DMS53 treated with DMSO at 0.1 percent for 48 hours (cell line): ENCODE data around the gene NSMCE1.

ENCODE experiments used
- DNase-seq: peaks from one replicate; lab custom pipeline; 2025; ENCODE audit not compliant: unreplicated experiment; lab: John Stamatoyannopoulos, UW

NSMCE1 gene

GRCh38 chr16:27268376-27269299 is at the start of gene NSMCE1:
NSMCE1 (minus strand) TSS chr16:27268772; CDS start chr16:27257570, 11,202 bp downstream.
- peak; percentile 79 for DNase-seq

- no peak for DNase-seq
These were observed 49.3 kb upstream of the NSMCE1 start for GRCh38 chr16:27317738-27318391.

- DNase-seq = no peak
These were observed 48.7 kb upstream of the NSMCE1 start for GRCh38 chr16:27317320-27317719.

GRCh38 chr16:27316038-27316680 is 47.6 kb upstream of the NSMCE1 start:
- DNase-seq = no peak

- DNase-seq = no peak
These were observed 46.9 kb upstream of the NSMCE1 start for GRCh38 chr16:27315333-27316037.

GRCh38 chr16:27314986-27315332 is 46.4 kb upstream of the NSMCE1 start:
- no peak for DNase-seq

GRCh38 chr16:27314161-27314723 is 45.7 kb upstream of the NSMCE1 start:
- DNase-seq = no peak

- no peak for DNase-seq
These were observed 45.0 kb upstream of the NSMCE1 start, which contains the start of gene IL4R for GRCh38 chr16:27313422-27314160. IL4R (plus strand) TSS chr16:27313974; CDS start chr16:27340204, 26,230 bp downstream.

GRCh38 chr16:27312580-27313421 is 44.2 kb upstream of the NSMCE1 start:
- no peak for DNase-seq

GRCh38 chr16:27311897-27312303 is 43.3 kb upstream of the NSMCE1 start:
- no peak for DNase-seq

- no peak for DNase-seq
These were observed 42.9 kb upstream of the NSMCE1 start for GRCh38 chr16:27311448-27311830.

GRCh38 chr16:27310576-27311447 is 42.2 kb upstream of the NSMCE1 start:
- DNase-seq = no peak

- DNase-seq = no peak
These were observed 40.2 kb upstream of the NSMCE1 start for GRCh38 chr16:27308792-27309191.

GRCh38 chr16:27305839-27306442 is 37.4 kb upstream of the NSMCE1 start:
- DNase-seq = no peak

- no peak for DNase-seq
These were observed 36.5 kb upstream of the NSMCE1 start for GRCh38 chr16:27304881-27305745.

- DNase-seq = no peak
These were observed 35.5 kb upstream of the NSMCE1 start for GRCh38 chr16:27304102-27304501.
